ENCODE measurements around the gene NPIPB6.

The NPIPB6 gene

DNA sequence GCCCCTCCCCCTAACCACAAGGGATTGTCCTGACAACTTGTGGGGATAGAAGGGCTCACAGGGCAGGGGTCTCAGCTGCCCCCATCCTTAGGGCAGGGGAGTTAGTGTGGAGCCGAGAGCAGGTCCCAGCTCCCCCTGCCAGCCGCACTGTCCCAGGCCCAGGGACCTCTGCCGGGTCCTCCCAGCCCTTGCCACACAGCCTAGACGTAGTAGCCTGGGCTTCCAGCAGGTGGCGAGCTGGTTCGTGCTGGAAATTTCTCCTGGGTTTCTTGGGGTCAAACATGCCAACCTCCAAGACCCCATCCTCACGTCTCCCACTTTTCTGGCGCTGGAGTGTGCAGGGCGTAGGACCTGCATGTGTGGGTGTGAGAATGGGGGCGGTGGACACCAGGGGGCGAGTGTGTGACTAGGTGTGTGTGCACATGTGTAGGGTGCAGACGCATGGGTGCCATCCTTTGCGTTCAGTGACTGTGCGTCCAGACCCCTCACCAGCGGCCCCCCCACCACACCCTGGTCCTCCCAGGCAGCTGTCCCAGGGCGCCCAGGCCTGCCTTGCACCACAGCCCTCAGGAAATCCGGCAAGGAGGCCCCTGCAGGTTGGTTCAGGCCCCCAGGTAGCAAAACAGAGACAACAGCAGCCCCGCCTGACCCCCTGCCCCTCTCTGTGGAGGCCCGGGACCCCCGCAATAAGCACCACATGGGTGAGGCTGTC lies 41.5 kb downstream of the NPIPB6 start:
- DNase-seq = no peak

DNA sequence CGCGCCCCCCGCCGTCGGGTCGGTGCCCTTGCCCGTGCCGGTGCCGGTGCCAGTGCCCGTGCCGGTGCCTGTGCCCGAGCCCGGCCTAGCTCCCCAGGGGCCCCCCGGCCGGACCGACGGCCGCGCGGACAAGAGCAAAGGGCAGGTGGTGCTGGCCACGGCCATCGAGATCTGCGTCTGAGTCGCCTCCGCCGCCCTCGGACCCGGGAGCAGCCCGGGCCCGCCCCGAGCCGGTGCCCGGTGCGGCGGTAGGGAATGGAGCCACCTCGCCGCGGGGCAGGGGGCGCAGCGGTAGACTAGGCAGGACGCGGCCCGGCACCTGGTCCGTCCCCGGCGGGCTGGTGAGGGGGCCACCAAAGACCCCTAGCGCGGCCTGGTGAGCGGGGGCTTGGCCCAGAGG lies 42.6 kb downstream of the NPIPB6 start:
- DNase-seq = no peak

DNA sequence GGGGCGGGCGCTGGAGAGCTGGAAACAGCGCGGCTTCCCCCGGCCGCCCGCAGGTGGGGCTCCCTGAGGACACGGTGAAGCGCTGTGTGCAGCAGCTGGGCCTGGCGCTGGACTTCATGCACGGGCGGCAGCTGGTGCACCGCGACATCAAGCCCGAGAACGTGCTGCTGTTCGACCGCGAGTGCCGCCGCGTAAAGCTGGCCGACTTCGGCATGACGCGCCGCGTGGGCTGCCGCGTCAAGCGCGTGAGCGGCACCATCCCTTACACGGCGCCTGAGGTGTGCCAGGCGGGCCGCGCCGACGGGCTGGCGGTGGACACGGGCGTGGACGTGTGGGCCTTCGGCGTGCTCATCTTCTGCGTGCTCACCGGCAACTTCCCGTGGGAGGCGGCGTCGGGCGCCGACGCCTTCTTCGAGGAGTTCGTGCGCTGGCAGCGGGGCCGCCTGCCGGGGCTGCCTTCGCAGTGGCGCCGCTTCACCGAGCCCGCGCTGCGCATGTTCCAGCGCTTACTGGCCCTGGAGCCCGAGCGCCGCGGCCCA lies 43.2 kb downstream of the NPIPB6 start:
- DNase-seq = no peak

- no peak for DNase-seq
Observed at GRCh38 chr16:28319476-28320022, 43.8 kb downstream of the NPIPB6 start.

DNA sequence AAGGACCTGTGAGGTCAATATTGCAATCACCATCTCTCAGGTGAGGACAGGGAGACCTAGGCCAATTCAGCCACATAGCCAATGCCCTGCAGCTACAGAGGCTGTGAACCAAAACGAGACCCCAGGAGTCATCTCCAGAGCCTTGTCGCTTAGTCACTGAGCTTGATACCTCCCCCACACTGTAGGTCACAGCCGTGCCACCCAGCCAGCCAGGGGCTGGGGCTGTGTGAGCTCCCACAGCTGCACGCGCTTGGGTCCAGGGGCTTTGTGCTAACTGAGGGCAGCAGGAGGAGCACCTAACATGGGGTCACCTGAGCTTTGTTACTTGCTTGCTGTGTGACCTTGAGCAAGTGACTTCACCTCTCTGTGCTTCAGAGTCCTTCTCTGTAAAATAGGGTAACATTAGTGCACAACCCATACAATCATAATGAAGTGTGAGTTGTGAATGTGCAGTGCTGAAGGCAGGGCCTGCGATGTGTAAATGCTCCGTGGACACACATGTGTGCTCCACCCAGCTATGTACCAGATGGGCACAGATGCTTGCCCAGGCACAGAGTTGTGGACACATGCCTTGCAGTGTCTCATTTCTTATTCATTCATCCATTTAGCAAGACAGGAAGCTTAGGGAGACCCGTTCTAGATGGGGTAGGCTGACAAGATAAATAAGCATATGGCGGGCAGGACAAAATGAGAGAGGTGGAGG lies 45.1 kb downstream of the NPIPB6 start:
- DNase-seq = no peak

GRCh38 chr16:28317040-28317880 lies 46.0 kb downstream of the NPIPB6 start:
- no peak for DNase-seq

DNA sequence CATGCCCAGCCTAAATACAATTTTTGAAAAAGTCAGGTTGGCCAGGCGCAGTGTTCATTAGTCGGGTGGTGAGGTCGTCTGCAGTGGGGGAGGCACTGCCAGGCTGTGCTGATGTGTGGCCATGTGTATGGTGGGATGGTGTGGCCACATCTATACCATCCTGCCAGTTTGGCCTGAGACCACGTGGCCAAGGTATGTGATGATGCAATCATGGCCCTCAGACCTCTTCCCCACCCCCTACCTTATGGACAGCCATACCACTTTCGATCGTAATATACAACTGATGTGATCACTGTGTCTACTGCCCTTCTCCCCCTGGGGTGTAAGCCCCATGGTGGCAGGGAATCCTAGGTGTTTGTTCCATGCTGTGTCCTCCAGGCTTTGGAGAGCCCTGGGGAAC lies 47.3 kb downstream of the NPIPB6 start:
- DNase-seq = no peak

- DNase-seq = no peak
Observed at GRCh38 chr16:28313587-28313986, 49.7 kb downstream of the NPIPB6 start.

- DNase-seq = no peak
Observed at GRCh38 chr16:28312327-28312726, 51.0 kb downstream of the NPIPB6 start.

DNA sequence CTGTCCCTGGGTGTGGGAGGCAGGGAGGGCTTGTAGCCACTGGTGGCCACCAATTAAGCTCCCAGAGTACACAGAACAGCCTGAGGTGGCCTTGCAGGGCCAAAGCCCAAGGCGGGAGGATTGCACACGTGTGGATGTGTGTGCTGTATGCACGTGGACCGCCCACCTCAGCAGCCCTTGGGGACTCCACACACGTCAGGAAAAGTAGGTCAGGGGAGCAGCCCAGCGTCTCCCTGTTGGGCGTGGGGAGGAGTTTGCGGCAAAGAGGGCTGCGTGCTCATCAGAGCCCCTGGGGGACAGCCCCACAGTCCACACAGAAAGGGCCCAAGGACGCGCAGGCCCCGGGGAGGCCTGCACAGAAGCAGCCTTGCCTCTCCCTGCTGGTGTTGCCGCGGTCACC lies 51.4 kb downstream of the NPIPB6 start:
- no peak for DNase-seq

- no peak for DNase-seq
Observed at GRCh38 chr16:28311413-28311812, 51.9 kb downstream of the NPIPB6 start.

DNA sequence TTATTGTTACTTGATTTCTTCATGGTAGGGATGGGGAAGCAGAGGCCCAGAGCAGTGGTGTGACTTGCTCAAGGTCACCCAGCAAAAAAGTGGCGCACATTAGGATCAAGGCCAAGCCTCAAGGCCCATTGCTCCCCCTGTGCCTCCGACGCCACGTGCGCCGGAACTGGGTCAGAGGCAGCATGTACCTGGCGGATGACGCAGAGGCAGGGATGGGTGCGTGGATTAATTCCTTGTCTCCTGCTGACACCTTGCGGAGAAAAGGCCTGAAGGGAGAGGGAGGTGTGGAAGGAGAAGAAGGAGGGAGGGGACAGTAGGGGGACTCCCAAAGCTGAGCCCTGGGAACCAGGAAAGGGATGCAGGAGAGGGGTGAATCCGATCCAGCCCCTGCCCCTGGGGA lies 52.5 kb downstream of the NPIPB6 start:
- DNase-seq = no peak

- no peak for DNase-seq
Observed at GRCh38 chr16:28309811-28310311, 53.4 kb downstream of the NPIPB6 start.

- DNase-seq = no peak
Observed at GRCh38 chr16:28308794-28309584, 54.3 kb downstream of the NPIPB6 start.

GRCh38 chr16:28307936-28308335 lies 55.4 kb downstream of the NPIPB6 start:
- no peak for DNase-seq

- no peak for DNase-seq
Observed at GRCh38 chr16:28304214-28304613, 59.1 kb downstream of the NPIPB6 start.

- DNase-seq = no peak
Observed at GRCh38 chr16:28303132-28303531, 60.2 kb downstream of the NPIPB6 start.

GRCh38 chr16:28301620-28302019 lies 61.7 kb downstream of the NPIPB6 start:
- no peak for DNase-seq

DNA sequence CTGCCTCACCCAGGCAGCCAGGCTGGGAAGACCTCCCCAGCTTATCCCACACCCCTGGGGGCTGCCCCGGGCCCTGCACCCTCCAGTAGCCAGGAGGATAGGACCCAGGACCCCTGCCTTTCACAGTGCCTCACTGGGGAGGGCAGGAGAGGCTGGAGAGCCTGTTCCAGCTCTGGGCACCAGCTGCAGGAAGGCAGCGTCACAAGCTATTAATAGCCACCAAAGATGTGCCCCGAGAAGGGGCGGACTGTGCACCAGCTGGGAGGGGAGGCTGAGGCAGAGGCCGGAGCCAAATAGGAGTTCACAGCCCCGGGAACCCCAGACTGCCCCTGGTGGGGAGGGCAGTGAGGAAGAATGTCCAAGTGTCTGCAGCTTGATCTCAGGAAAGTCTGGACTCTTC lies 62.2 kb downstream of the NPIPB6 start:
- no peak for DNase-seq

DNA sequence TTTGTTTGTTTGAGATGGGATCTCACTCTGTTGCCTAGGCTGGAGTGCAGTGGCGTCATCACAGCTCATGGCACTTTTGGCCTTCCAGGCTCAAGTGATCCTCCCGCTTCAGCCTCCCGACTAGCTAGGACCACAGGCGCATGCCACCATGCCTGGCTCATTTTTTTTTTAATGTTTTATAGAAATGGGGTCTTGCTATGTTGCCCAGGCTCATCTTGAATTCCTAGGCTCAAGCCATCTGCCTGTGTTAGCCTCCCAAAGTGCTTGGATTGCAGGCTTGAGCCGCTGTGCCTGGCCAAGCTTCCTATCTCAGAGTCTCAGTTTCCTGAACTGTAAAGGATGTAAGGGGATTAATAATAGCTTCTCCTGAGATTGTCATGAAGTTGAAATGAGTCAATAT lies 63.0 kb downstream of the NPIPB6 start:
- no peak for DNase-seq

GRCh38 chr16:28298511-28298878 lies 64.8 kb downstream of the NPIPB6 start:
- no peak for DNase-seq
